ENCODE results near the gene ARHGDIB.

- no peak for TF ChIP-seq EZH2 (IDR thresholded peaks at IDR 0.05; ENCODE audit: insufficient read depth, low read length)
- TF ChIP-seq, protein P1, sequence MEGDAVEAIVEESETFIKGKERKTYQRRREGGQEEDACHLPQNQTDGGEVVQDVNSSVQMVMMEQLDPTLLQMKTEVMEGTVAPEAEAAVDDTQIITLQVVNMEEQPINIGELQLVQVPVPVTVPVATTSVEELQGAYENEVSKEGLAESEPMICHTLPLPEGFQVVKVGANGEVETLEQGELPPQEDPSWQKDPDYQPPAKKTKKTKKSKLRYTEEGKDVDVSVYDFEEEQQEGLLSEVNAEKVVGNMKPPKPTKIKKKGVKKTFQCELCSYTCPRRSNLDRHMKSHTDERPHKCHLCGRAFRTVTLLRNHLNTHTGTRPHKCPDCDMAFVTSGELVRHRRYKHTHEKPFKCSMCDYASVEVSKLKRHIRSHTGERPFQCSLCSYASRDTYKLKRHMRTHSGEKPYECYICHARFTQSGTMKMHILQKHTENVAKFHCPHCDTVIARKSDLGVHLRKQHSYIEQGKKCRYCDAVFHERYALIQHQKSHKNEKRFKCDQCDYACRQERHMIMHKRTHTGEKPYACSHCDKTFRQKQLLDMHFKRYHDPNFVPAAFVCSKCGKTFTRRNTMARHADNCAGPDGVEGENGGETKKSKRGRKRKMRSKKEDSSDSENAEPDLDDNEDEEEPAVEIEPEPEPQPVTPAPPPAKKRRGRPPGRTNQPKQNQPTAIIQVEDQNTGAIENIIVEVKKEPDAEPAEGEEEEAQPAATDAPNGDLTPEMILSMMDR (IDR thresholded peaks at IDR 0.05; ENCODE audit: insufficient read depth, low read depth, low read length) = no peak
Measured at GRCh38 chr12:14970473-14970872, 9.1 kb upstream of the ARHGDIB start.

Measured in astrocyte (in vitro differentiated cells and primary cell).